Dedifferentiated amniotic fluid mesenchymal stem cell (primary cell): ENCODE measurements around the gene HIVEP3.

Experiments used
- DNase-seq: peaks from one replicate; pipeline ENCODE4 v3.0.0-alpha.2; 2016; ENCODE audit errors: extremely low spot score

Gene HIVEP3

GRCh38 chr1:41517062-41517438 lies 401.7 kb downstream of the HIVEP3 start:
- DNase-seq = no peak

GRCh38 chr1:41516168-41517061 lies 402.3 kb downstream of the HIVEP3 start:
- DNase-seq = peak; percentile 76

DNA sequence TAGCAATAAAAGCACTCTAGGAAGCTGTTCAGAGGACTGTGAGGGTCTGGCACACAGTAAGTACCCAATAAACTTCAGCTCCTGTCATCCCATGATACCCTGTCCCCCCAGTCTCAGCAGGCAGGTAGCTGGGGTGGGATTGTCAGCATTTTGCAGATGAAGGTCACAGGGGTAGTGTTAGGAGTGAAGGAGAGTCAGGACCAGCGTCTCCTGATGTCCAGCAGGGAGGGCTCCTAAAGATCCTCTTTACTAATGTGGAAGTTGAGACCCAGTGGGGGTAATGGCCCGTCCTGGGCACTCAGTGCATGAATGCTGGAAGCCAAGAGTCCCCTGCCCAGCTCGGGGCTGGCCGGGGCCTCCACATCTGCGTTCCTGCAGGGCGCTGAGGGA lies 402.9 kb downstream of the HIVEP3 start:
- DNase-seq = no peak

DNA sequence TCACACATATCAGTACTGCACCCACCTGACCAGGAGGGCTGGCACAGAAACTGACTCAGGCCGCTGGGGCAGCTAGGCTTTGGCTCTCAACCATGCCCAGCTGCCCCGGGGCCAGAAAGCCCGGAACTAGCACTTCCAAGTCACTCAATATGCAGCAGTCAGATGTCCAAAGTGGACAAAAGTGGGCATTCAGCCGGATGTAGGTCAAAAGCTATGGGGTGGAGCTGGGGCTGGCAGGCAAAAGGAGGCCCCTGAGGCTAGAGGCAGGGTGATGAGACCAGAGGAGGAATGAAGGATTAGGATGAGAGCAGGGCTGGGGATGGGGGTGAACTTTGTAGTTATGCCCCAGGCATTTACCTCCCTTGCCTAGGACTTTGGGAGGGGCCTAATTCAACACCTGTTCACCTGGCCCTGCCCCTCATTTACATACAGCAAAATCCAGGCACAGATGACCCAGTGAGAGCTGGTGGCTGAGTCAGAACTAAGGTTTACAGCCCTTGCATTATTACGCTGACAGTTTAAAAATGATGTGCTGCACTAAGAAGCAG lies 403.5 kb downstream of the HIVEP3 start:
- no peak for DNase-seq

- no peak for DNase-seq
These were observed 404.3 kb downstream of the HIVEP3 start for GRCh38 chr1:41514381-41514780.

DNA sequence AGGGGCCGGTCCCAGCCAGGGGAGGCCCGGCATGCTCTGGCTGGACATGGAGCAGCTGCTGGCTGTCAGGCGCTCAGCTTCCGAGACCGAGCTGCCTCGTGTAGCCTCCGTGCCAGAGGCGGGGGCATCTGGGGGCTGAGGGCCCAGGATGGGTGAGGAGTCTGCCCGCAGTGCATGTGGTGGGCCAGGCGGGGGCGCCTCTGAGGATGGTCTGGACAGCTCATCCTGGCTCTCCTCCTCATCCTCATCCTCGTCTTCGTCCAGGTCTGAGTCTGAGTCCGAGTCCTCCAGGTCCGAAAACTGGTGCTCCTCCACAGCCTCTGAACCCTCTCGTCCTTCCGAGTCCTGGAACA lies 405.4 kb downstream of the HIVEP3 start:
- no peak for DNase-seq

DNA sequence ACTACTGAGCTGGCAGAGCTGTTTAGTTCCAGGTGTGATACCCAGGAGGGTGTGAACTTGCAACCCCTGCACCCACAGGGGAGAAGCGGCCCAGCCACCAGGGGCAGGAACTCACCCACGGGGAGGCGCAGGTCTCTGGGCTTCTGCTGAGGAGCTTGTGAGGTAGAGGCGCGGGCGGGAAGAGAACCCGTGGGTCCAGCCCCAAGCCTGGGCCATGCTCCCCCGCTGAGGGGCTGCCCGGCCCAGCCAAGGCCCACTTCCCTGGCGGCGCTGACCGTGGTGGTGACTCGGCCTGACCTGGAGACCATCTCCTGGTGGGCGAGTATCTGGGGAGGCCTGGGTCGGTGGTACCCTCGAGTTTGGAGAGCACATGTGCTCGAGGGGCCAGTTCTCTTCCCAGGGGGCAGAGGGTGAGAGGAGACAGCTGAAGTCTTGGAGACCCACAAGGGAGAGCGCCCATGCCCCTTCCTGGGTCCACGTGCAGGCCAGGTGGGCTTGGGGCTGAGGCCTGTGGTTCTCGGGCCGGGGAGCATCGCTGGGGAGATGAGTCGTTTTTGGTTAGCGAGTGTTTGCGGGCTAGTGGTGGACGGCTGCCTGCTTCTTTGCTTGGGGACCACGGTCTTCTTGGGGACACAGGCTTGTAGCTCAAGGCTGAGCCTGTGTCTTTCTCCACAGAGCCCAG lies 405.9 kb downstream of the HIVEP3 start:
- no peak for DNase-seq

DNA sequence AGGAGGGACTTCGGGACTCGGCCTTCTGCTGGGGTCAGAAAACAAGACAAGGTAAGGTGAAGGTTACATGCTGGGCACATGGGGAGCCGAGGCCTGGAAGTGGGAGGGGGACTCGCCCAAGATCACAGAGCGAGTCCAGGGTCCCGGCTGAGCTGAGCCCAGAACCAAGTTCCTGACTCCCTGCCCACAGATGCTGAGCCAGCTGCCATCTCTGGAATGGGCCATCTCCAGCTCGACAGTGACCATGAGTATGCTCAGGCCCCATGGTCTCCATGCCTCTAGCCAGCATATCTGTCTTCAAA lies 407.5 kb downstream of the HIVEP3 start:
- DNase-seq = no peak

DNA sequence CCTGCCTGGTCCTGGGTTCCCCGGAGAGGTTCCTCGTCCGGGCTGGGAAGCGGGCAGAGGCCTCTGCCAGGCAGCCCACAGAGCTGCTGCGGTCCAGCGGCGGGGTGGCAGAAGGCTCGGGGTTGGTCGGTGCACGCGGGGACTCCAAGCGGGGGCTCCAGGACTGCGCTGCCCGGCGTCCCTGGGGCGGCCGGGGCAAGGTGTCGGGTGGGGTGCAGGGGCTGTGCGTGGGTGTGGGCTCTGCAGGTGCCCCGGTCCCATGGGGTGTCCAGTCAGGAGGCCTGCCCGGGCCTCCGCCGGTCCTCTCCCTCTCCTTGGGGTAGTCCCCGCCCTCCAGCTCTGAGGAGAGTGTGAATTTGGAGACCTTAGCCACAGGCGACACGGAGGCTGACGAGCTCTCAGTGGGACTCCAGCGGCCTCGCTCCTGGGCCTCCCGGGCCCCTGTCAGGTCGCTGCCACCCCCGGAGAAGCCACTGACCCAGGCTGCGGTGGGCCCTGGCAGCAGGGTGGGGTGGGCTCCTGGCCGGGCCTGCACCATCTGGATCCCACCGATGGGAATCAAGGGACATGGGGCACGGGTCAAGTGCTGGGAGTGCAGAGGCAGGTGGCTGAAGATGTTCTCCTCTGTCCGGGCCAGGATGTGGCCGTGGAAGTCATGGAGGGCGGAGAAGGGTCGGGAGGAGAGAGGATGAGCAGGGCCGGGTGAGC lies 408.0 kb downstream of the HIVEP3 start:
- DNase-seq = no peak

DNA sequence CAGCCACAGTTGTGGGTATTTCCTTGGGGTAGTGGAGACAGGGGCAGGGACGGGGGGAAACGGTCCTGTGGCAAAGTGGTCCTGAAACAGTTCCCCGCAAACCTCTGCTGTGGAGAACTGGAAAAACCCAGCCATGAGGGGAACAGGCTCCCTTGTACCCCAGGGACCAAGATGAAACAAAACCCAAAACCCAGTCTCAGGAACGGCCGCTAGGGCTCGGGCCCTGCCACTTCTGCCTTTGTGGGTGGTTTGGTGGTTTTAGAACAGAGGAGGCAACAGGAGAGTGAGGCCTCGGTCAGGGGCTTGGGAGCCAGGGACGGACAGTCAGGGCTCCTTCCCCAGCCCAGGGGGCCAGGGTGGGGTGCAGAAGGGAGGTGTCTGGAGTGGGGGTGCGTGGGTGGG lies 409.5 kb downstream of the HIVEP3 start:
- DNase-seq = no peak

GRCh38 chr1:41508290-41508689 lies 410.4 kb downstream of the HIVEP3 start:
- DNase-seq = no peak

DNA sequence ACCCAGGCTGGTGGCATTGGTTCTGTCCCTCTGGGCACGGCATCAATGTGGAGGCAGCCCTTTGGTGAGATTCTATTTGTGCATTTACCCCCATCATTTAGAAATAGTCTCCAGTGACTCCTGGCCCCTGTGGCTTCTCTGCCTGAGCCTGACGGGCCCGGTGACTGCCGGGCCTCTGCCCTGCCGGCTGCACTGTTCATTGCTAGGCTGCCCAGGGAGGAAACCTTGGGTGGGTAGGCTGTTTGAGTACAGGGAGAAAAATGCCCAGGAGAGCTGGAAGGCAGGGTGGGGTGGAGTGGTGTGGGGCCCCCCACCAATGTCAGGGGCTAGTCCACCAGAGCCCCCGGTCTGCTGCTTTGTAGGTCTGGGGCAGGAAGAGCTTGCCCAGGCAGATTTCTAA lies 410.9 kb downstream of the HIVEP3 start:
- DNase-seq = no peak

GRCh38 chr1:41507110-41507720 lies 411.5 kb downstream of the HIVEP3 start:
- no peak for DNase-seq

GRCh38 chr1:41504114-41505035 lies 414.3 kb downstream of the HIVEP3 start:
- no peak for DNase-seq

DNA sequence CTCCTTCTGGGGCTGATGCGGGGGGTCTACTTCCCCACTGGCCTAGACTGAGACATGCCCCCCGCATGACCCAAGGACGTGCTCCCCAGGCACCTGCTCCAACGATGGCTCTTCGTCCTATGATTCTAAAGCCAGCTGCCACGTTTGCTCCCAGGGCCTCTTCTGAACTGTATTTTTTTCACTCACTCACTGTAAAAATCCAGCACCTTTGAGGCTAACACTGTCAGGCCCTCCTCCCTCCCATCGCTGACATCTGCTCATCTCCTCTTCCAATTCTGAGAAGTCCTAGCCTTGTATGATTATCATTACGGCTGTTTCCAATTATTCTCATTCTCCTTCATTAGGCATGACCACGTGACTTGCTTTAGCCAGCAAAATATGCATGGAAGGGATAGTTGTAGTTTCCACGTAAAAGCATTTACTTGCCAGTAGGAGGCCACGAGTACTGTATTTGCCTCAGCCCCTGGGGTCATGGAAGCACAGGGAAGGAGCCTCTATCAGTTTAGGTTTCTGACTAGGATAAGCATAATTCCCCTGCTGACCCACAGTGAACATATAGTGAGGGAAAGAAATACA lies 415.1 kb downstream of the HIVEP3 start:
- peak; percentile 31 for DNase-seq

- DNase-seq = no peak
These were observed 415.8 kb downstream of the HIVEP3 start for GRCh38 chr1:41502912-41503311.

- DNase-seq = no peak
These were observed 417.1 kb downstream of the HIVEP3 start for GRCh38 chr1:41501581-41501980.

DNA sequence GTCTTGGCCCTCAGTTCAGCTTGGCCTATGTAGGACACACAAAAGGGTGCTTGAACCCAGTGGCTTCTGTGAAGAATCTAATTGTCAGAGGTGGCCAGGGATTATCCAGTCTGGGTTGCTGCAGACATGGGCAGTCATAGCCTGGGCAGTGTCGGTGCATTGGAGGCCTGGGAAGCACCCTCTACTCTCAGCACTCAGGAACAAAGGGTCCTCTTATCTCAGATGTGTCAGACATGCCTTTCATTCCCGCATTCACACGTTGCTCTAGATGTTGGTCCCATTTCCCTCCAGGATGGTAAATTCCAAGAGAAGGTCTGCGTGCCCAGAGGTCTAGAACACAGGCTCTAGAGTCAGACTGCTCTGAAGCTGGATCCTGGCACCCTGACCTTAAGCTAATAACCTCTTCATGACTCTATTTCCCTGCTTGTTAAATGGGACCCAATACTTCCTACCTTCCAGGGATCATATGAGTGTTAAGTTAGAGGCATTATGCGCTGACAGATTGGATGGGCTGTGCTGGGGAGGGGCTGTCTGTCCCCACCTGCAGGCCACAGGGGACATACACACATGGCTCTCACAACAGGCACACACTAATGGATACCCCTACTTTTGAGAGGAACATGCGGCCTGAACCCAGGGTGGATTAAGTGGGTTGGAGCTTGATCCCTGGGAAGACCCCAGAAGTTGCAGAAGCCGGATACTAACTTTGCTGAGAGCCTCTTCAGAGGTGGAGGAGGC lies 417.8 kb downstream of the HIVEP3 start:
- no peak for DNase-seq

DNA sequence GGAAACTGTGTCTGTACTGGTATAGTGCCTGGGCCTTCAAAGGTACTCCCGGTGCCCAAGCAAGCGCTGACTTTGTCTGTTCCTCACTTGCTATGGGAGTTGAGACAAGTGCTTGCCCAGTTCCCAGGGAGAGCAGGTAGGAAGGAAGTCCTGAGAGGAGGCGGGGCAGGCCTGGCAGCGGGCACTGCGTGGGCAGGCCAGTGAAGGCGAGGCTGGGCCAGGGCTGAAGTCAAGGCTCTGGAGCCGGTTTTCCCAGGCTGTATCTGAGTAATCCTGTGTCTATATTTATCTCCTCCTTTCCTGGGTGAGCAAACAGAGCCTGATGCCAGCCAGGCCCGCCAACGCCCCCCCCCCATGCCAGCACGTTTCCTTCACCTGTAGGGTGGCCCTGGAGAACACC lies 418.3 kb downstream of the HIVEP3 start:
- DNase-seq = no peak

- DNase-seq = no peak
These were observed 419.1 kb downstream of the HIVEP3 start for GRCh38 chr1:41499591-41499990.
